GF-D8 (cell line): ENCODE results near the gene C10orf90.

Experiments used
- DNase-seq: peaks from one replicate; lab custom pipeline; 2025; lab: John Stamatoyannopoulos, UW

The C10orf90 gene

GRCh38 chr10:126536148-126536547 is 134.3 kb downstream of the C10orf90 start:
- no peak for DNase-seq

GRCh38 chr10:126533644-126534043 is 136.8 kb downstream of the C10orf90 start:
- DNase-seq: no peak

- no peak for DNase-seq
Measured at GRCh38 chr10:126528315-126528835, 142.1 kb downstream of the C10orf90 start.

- DNase-seq: no peak
Measured at GRCh38 chr10:126527645-126528314, 142.7 kb downstream of the C10orf90 start.

GRCh38 chr10:126525326-126525725 is 145.2 kb downstream of the C10orf90 start:
- no peak for DNase-seq

- DNase-seq: no peak
Measured at GRCh38 chr10:126524526-126524925, 146.0 kb downstream of the C10orf90 start.

- no peak for DNase-seq
Measured at GRCh38 chr10:126523071-126523470, 147.4 kb downstream of the C10orf90 start.

- DNase-seq: no peak
Measured at GRCh38 chr10:126521399-126521798, 149.1 kb downstream of the C10orf90 start.

GRCh38 chr10:126520751-126521317 is 149.7 kb downstream of the C10orf90 start:
- no peak for DNase-seq

GRCh38 chr10:126519992-126520391 is 150.5 kb downstream of the C10orf90 start:
- DNase-seq: no peak

- no peak for DNase-seq
Measured at GRCh38 chr10:126519185-126519584, 151.3 kb downstream of the C10orf90 start.

GRCh38 chr10:126518218-126519080 is 152.0 kb downstream of the C10orf90 start:
- no peak for DNase-seq

- DNase-seq: no peak
Measured at GRCh38 chr10:126516515-126516914, 154.0 kb downstream of the C10orf90 start.

- no peak for DNase-seq
Measured at GRCh38 chr10:126511917-126512479, 158.5 kb downstream of the C10orf90 start.

- DNase-seq: no peak
Measured at GRCh38 chr10:126509182-126509581, 161.3 kb downstream of the C10orf90 start.

GRCh38 chr10:126508535-126509040 is 161.9 kb downstream of the C10orf90 start:
- no peak for DNase-seq

- DNase-seq: no peak
Measured at GRCh38 chr10:126504761-126505112, 165.8 kb downstream of the C10orf90 start.

- DNase-seq: no peak
Measured at GRCh38 chr10:126504063-126504760, 166.3 kb downstream of the C10orf90 start.

- DNase-seq: no peak
Measured at GRCh38 chr10:126503392-126504062, 167.0 kb downstream of the C10orf90 start.

- DNase-seq: no peak
Measured at GRCh38 chr10:126502441-126502840, 168.1 kb downstream of the C10orf90 start.

- DNase-seq: no peak
Measured at GRCh38 chr10:126501828-126502227, 168.7 kb downstream of the C10orf90 start.
